ENCODE data around the gene ILK.

- TF ChIP-seq CTCF (conservative IDR thresholded peaks at IDR 0.05), result no peak
- no peak for TF ChIP-seq EZH2 (IDR thresholded peaks at IDR 0.05; ENCODE audit: low read depth)
Measured at GRCh38 chr11:6611092-6611962, 7.8 kb downstream of the ILK start.

All from PC-9 (cell line).